Stimulated activated naive CD8-positive, alpha-beta T cell treated with anti-CD3 and anti-CD28 coated beads, Interleukin-15, Interleukin-2, amounts not matched to agents 100 ng/mL and 50 ng/mL, for 24 hours (primary cell): Measurements from ENCODE around the gene KPTN.
A peak's percentile ranks its signal among the peaks of the same experiment; 100 is the strongest.

ENCODE experiments used
- H3K27ac Mint-ChIP-seq: one replicate; pipeline ENCODE4 v1.8.0; 2021; ENCODE audit warnings: mild to moderate bottlenecking, mixed read lengths
- H3K27me3 Mint-ChIP-seq: one replicate; pipeline ENCODE4 v1.8.0; 2021; ENCODE audit warnings: mixed read lengths
- H3K36me3 Mint-ChIP-seq: one replicate; pipeline ENCODE4 v1.8.0; 2021; ENCODE audit warnings: low read depth, mixed read lengths
- H3K4me1 Mint-ChIP-seq: one replicate; pipeline ENCODE4 v1.8.0; 2021; ENCODE audit warnings: low read depth, mixed read lengths
- H3K4me3 Mint-ChIP-seq: one replicate; pipeline ENCODE4 v1.8.0; 2021; ENCODE audit warnings: mild to moderate bottlenecking, mixed read lengths
- H3K9me3 Mint-ChIP-seq: one replicate; pipeline ENCODE4 v1.8.0; 2021; ENCODE audit warnings: mixed read lengths

KPTN gene

GRCh38 chr19:47483800-47484690 is at the start of gene KPTN:
KPTN (minus strand) TSS chr19:47484219; CDS start chr19:47484160, 59 bp downstream.
- H3K27me3 Mint-ChIP-seq, result no peaks in the 10 kb centered on the region
- H3K4me3 Mint-ChIP-seq, result peak within 1 kb of the TSS; percentile 92
- H3K9me3 Mint-ChIP-seq, result no peaks in the 10 kb centered on the region
- peaks cover 7% of the 10 kb centered on the region for H3K36me3 Mint-ChIP-seq
- H3K4me1 Mint-ChIP-seq, result peaks cover 36% of the 10 kb centered on the region
- peak within 1 kb of the TSS; percentile 96 for H3K27ac Mint-ChIP-seq

- Mint-ChIP-seq H3K27me3 (no peaks in the 10 kb centered on the region), H3K27ac (no peak overlapping the region), H3K36me3 (no peaks in the 10 kb centered on the region), H3K9me3 (no peaks in the 10 kb centered on the region), H3K4me1 (no peaks in the 10 kb centered on the region), H3K4me3 (no peak overlapping the region)
Observed at GRCh38 chr19:47531640-47532387, 47.8 kb upstream of the KPTN start.

GRCh38 chr19:47529018-47529742 is 45.2 kb upstream of the KPTN start:
- no peaks in the 10 kb centered on the region for H3K36me3 Mint-ChIP-seq
- no peak overlapping the region for H3K4me3 Mint-ChIP-seq
- H3K27ac Mint-ChIP-seq, result no peak overlapping the region
- H3K9me3 Mint-ChIP-seq, result no peaks in the 10 kb centered on the region
- H3K4me1 Mint-ChIP-seq, result no peaks in the 10 kb centered on the region
- H3K27me3 Mint-ChIP-seq, result peaks cover under 1% of the 10 kb centered on the region

GRCh38 chr19:47526798-47527197 is 42.8 kb upstream of the KPTN start:
- peaks cover 5% of the 10 kb centered on the region for H3K27me3 Mint-ChIP-seq
- H3K27ac Mint-ChIP-seq, result no peak overlapping the region
- no peak overlapping the region for H3K4me3 Mint-ChIP-seq
- no peaks in the 10 kb centered on the region for H3K9me3 Mint-ChIP-seq
- peaks cover 4% of the 10 kb centered on the region for H3K4me1 Mint-ChIP-seq
- H3K36me3 Mint-ChIP-seq, result no peaks in the 10 kb centered on the region

- Mint-ChIP-seq H3K27me3 (peaks cover 17% of the 10 kb centered on the region), H3K4me3 (no peak overlapping the region), H3K27ac (no peak overlapping the region), H3K9me3 (no peaks in the 10 kb centered on the region), H3K4me1 (peaks cover 21% of the 10 kb centered on the region), H3K36me3 (no peaks in the 10 kb centered on the region)
Observed at GRCh38 chr19:47523473-47523872, 39.5 kb upstream of the KPTN start.

- no peak overlapping the region for H3K27ac Mint-ChIP-seq
Observed at GRCh38 chr19:47521473-47522180, 37.6 kb upstream of the KPTN start.

GRCh38 chr19:47520839-47521238 is 36.8 kb upstream of the KPTN start:
- Mint-ChIP-seq H3K27ac (no peak overlapping the region), H3K9me3 (no peaks in the 10 kb centered on the region), H3K4me1 (peaks cover 48% of the 10 kb centered on the region)

More at GRCh38 chr19:47521473-47522180, 37.6 kb upstream of the KPTN start:
- no peaks in the 10 kb centered on the region for H3K36me3 Mint-ChIP-seq
- peaks cover 17% of the 10 kb centered on the region for H3K27me3 Mint-ChIP-seq
- H3K4me3 Mint-ChIP-seq, result no peak overlapping the region
- peaks cover 40% of the 10 kb centered on the region for H3K4me1 Mint-ChIP-seq
- H3K9me3 Mint-ChIP-seq, result no peaks in the 10 kb centered on the region

GRCh38 chr19:47520343-47520806 is 36.4 kb upstream of the KPTN start:
- H3K27ac Mint-ChIP-seq, result no peak overlapping the region
- H3K27me3 Mint-ChIP-seq, result peaks cover 17% of the 10 kb centered on the region
- peaks cover 52% of the 10 kb centered on the region for H3K4me1 Mint-ChIP-seq
- no peaks in the 10 kb centered on the region for H3K36me3 Mint-ChIP-seq
- no peaks in the 10 kb centered on the region for H3K9me3 Mint-ChIP-seq
- H3K4me3 Mint-ChIP-seq, result no peak overlapping the region

More at GRCh38 chr19:47520839-47521238, 36.8 kb upstream of the KPTN start:
- Mint-ChIP-seq H3K4me3 (no peak overlapping the region), H3K36me3 (no peaks in the 10 kb centered on the region), H3K27me3 (peaks cover 17% of the 10 kb centered on the region)

- Mint-ChIP-seq H3K4me1 (peaks cover 67% of the 10 kb centered on the region), H3K9me3 (no peaks in the 10 kb centered on the region), H3K27ac (no peak overlapping the region), H3K4me3 (no peak overlapping the region), H3K27me3 (peaks cover 14% of the 10 kb centered on the region), H3K36me3 (peaks cover 4% of the 10 kb centered on the region)
Observed at GRCh38 chr19:47518854-47519253, 34.8 kb upstream of the KPTN start.

GRCh38 chr19:47518139-47518538 is 34.1 kb upstream of the KPTN start:
- Mint-ChIP-seq H3K4me3 (peak overlapping the region; percentile 45), H3K36me3 (peaks cover 4% of the 10 kb centered on the region), H3K27ac (peak overlapping the region; percentile 79), H3K27me3 (peaks cover 14% of the 10 kb centered on the region), H3K4me1 (peaks cover 75% of the 10 kb centered on the region), H3K9me3 (no peaks in the 10 kb centered on the region)

GRCh38 chr19:47514869-47515588 is 31.0 kb upstream of the KPTN start, which contains the start of gene NAPA:
NAPA (minus strand) TSS chr19:47515063; CDS start chr19:47514940, 123 bp downstream.
- Mint-ChIP-seq H3K4me1 (peaks cover 84% of the 10 kb centered on the region), H3K36me3 (peaks cover 4% of the 10 kb centered on the region), H3K27ac (peak within 1 kb of the TSS; percentile 92), H3K4me3 (peak within 1 kb of the TSS; percentile 98), H3K9me3 (no peaks in the 10 kb centered on the region), H3K27me3 (peaks cover 4% of the 10 kb centered on the region)

- Mint-ChIP-seq H3K27ac (peak overlapping the region; percentile 92), H3K4me1 (peaks cover 83% of the 10 kb centered on the region), H3K9me3 (no peaks in the 10 kb centered on the region)
Observed at GRCh38 chr19:47514151-47514868, 30.3 kb upstream of the KPTN start.

GRCh38 chr19:47512948-47513319 is 28.9 kb upstream of the KPTN start:
- no peaks in the 10 kb centered on the region for H3K27me3 Mint-ChIP-seq
- peak overlapping the region; percentile 83 for H3K27ac Mint-ChIP-seq
- H3K4me3 Mint-ChIP-seq, result peak overlapping the region; percentile 98
- H3K36me3 Mint-ChIP-seq, result peaks cover 4% of the 10 kb centered on the region
- H3K4me1 Mint-ChIP-seq, result peaks cover 73% of the 10 kb centered on the region
- no peaks in the 10 kb centered on the region for H3K9me3 Mint-ChIP-seq

More at GRCh38 chr19:47514151-47514868, 30.3 kb upstream of the KPTN start:
- peaks cover 4% of the 10 kb centered on the region for H3K27me3 Mint-ChIP-seq
- H3K36me3 Mint-ChIP-seq, result peaks cover 4% of the 10 kb centered on the region
- H3K4me3 Mint-ChIP-seq, result peak overlapping the region; percentile 98
